Measurements from ENCODE around the gene KIF21A.

KIF21A gene

DNA sequence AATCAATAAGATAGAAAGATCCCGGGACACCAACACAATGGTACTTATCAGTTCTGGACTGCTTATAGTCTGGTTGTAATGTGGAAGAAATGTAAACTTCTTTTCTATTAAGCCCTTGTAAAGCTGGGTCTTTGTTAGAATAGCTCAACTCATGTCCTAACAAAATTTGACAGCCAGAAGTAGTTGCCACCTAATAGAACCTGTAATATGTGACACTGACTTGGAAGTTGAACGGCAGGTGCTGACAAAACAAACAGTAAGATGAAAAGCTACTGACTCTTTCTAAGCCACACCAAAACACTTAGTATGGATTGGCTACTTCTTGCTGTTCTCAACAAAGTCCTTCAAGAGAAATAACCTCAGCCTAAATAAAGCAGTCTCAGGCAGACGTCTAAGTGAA is 56.6 kb downstream of the KIF21A start:
- DNase-seq (ENCODE audit: low spot score) = no peak

DNA sequence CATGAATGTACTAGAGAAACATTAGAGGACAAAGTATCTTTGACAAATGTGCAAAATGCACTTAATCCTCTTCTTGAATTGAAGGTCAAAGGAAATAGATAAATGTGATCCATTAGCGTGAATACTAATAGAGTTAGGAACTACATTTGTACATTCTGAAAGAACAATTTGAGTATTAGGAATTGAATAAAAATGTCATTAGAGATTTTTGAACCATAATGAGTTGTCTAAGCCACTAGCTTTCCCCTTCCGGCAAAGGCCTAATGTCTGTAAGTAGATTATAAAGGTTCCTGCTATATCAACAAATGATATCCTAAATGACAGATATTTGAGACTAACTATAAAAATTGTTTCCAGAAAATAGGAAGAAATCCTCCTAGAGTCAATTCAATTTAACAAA is 59.8 kb downstream of the KIF21A start:
- no peak for DNase-seq (ENCODE audit: low spot score)

DNA sequence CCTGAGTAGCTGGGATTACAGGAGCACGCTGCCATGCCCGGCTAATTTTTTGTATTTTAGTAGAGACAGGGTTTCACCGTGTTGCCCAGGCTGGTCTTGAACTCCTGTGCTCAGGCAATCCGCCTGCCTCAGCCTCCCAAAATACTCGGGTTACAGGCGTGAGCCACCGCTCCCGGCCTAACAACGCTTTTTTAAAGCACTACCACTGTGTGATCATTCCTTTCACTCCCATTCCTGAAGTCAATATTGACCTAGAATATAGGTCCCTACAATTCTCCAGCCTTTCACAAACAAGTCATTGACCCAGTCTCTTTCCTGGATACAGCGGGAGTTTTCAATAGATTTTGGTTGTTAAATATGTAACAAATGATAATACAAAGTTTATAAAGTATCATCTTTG is 62.8 kb downstream of the KIF21A start:
- no peak for DNase-seq (ENCODE audit: low spot score)

DNA sequence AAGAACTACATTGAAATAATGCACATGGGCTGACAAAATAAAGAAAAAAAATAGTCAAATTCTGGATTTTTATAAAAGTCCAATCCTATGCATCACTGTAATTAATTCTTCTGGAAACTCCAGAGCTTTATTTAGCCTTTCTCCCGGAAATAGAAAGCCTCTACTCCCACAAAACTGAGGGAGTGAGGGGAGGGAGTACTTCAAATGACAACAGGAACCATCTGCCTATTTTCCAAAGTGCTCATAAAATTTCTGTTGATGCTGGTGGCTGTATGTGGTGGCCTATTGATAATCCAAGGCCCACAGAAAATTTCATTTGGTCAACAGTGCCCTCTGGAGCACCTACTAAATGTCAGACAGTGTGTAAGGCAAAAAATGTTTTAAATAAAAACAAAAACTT is 64.6 kb downstream of the KIF21A start:
- DNase-seq (ENCODE audit: low spot score) = no peak

DNA sequence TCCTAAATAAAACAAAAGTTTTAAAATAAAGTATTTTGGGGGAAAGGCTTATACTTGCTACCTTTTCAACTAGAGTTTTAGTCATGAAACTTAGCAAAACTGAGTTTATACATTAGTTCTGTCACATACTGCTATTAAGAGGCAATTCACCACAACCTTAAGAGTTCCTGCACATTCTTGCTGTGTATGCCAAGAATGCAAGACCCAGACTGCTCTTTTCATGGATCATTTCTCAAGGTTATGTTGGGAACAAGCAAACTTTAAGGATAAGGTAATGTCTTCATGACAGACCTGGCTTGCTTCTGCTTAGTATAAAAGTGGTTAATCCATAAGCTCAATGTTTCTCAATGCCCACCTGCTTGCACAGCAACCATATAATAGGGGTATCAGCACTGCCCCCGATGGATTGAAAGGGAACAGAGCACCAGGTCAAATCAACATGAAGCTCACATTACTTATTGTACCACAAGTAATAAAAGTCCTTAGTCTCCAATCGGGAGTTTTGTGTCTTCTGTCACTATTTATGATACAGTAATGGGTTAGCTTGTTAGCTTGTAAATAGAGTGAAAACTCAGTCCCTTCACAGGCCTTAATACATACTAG is 67.6 kb downstream of the KIF21A start:
- no peak for DNase-seq (ENCODE audit: low spot score)

DNA sequence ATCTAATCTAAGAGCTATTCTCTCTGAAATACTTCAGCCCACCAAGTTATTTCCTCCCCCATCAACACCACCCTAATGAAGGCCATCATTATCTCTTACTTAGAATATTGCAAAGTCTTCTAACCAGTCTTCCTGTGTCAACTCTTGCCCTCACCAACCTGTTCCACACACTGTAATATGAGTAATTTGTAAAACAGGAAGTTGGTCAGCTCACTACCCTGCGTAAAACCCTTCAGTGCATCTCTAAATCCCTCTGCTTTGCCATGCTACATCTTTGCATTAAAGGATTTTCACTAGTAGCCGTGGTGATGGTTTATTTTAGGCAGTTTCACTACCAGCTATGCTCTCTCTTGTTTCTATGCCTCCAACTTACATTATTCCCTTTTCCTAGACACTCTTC is 70.0 kb downstream of the KIF21A start:
- DNase-seq (ENCODE audit: low spot score) = no peak

DNA sequence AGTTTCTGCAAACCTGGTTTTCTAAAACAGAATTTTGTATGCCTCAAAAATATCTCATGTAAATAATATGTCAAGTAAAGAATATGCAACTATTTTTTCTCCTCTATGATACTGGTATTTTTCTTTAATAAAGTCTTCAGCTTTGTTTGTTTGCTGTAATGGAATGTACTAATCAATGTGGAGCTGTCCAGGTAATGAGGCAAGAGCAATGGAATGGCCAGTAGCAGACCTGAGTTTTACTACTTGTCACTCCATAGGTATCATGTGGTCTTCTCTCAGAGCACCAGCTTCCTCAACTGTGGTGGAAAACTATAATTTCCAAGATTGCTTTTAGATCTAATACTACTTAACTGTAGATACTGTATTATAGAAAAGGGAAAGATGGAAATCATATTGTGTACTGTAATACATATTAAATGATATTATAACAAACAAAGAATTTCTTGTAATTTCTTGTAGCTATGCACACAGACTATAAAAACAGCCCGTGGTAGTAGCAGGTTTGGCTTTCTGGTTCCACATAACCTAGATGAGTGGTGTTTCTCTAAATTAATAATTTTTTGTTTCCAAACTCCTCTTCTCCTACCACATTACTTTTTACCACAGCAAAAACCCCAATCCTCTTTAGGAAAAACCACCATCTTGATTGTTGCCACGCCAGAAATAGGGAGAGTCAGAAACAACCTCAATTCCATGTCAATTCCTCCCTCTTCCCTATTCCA is 70.6 kb downstream of the KIF21A start:
- DNase-seq (ENCODE audit: low spot score) = no peak

DNA sequence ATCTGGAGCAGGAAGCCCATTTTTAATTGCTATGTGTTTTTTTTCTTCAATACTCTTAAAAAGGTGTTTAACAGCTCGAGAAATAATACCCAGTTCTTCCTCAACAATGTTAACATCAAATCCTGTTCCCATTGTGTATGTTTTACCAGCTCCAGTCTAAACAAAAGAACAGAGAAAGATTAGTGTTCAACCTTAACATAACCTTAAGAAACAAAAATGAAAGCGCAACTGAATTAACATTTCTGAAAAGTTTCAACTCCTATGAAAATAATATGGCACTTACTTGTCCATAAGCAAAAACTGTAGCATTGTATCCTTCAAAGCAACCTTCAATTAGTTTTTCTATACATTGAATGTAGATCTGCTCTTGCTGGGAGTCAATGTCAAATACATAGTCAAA is 73.2 kb downstream of the KIF21A start:
- DNase-seq (ENCODE audit: low spot score) = no peak

DNA sequence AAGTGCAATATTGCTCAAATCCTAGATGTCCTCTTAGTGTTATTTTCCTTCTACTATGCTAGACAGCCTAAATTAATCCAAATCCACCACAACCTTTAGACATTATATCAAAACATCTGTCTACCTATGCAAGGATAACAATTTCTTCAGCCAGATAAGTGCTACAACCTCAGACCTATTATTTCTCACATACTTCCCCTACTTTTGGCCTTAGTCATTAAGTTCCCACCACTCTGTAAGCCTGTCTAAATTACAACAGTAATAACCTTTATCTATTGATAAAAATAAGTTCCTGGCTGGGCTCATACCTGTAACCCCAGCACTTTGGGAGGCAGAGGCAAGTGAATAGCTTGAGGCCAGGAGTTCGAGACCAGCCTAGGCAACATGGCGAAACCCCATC is 74.0 kb downstream of the KIF21A start:
- no peak for DNase-seq (ENCODE audit: low spot score)

DNA sequence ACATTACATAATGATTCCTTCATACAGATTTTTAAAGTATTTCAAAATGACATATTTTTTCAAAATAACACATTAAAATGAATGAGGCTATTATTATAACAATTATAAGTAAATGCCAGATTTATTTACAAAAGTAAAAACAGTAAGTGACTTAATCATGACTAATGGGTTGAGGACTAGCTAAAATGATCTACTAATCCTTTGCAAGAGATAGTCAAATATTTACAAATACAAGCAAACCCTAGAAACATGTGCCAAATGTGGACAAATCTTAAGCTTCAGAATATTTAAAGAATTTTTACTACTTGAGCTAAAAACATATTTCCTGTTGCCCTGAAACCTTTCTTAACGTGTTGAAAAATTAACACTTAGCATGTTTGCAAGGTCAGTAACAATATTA is 74.8 kb downstream of the KIF21A start:
- DNase-seq (ENCODE audit: low spot score) = no peak

DNA sequence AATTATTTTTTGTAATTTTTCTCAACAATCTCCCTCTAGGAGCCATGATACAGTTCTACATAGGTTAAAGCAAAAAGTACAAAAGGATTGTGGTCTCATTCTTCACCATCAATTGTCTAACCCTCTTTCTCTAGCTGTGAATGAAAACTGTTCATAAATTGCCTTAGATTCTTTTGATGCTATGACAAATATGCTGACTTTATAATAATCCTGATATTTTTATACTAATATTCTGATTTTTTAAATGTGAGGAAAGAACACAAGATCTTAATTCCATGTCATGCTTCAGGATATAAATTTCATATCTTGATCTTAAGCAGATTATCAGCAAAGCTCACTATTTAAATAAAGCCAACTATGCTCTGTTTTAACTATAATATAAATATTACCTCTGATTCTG is 75.4 kb downstream of the KIF21A start:
- no peak for DNase-seq (ENCODE audit: low spot score)

DNA sequence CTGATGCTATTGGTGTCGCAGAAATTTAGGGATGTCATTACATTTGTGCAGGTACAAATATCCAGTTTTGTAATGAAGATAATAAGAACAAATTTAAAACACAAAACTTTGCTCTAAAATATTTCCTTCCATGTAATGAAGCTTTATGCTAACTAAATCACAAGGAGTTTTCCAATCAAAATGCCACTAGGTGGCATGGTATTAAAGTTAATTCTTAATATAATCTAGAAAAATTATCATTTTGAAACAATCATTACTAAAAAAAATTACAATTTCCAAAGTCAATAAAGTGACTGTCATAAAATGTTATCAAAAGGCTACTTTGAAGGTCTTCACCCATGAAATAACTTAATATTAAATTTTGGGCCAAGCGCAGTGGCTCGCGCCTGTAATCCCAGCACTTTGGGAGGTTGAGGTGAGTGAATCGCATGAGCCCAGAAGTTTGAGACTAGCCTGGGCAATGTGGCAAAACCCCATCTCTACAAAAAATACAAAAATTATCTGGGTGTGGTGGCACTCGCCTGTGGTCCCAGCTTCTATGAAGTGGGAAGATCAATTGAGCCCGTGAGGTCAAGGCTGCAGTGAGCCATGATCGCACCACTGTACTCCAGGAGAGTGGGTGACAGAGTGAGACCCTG is 77.4 kb downstream of the KIF21A start:
- no peak for DNase-seq (ENCODE audit: low spot score)

DNA sequence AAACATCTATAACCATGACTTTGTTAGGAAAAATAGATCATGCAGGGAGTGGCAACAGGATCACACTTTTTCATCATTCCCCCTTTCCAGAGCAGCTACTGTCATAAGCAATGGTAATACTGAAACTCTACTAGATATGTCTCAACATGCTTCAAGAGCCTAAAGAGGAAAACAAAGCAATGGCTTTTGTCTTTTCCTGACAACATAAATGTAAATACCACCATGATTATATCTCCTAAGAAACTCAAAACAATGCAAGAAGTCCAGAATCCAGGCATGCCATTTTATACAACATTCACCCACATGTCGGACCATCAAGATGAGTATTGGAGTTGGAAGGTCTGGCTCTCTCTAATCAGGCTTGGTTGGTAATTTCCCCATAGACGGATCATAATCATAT is 78.7 kb downstream of the KIF21A start:
- DNase-seq (ENCODE audit: low spot score) = no peak

DNA sequence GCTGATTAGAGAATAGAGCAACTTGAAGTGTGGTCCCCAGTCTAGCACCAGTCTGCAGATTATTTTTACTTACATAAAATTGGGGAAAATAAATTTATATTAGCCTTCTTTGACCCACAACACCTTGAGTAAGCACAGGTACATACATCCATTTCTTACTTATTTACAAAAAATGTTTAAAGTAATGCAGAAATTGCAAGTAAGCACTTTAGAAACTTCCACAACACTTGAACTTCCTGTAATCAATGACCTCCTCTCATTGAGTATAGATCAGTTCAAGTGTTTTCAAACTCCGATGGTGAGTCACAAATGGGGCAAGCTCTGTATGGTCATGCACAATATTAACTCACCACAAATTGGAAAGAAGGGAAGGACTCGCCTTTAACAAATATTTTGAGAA is 83.3 kb downstream of the KIF21A start:
- no peak for DNase-seq (ENCODE audit: low spot score)

DNA sequence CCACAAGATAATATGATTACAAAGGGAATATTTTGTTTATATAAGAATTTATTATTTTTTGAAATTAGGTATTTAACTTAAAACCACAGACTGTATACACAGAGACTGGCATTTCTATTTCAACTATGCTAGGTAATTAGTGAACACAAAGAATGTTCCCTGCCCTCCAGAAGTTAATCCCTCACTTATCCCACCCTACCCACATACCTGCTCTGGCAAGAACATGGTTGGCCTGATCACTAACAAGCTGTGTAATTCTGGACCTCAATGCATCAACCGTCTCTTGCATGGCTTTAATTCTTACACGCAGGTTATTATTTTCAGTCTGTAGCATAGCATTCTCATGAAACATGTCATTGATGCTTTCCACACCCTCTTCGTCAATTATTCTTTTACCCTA is 85.9 kb downstream of the KIF21A start:
- DNase-seq (ENCODE audit: low spot score) = no peak

DNA sequence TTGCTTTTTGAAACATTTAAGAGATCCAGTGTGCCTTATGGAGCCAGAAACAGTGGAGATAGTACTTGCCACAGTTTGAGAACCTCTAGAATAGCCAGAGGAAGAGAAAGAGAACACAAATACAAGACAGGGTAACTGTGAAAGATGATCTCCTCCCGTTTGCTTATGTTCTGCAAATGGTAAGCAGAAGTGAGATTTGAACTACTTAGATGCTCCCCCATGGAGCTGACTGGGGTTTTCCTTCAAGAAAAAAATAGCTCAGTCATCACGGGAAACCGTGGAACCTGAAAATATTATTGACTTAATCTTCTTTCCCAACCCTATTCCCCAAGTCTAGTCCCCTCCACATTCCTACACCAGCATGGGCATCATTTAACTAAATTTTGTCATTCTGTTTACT is 87.1 kb downstream of the KIF21A start:
- DNase-seq (ENCODE audit: low spot score) = no peak

DNA sequence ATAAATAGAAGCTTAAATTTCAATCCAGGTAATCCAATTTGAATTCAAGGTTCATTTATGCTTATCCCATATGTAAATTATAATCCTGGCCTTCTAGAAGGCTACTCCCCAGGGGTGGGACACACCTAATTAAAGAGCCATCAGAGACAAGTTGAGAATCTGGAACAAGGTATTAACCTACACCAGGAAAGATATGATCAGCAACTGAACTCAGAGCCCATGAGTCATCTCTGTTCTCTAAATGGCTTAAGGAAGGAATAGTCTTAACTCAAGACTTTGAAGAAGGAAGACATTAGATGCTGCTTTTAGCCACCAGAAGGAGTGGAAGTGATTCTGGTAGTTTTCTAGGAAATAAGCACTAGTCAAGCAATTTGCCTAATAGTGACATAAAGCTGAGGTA is 88.0 kb downstream of the KIF21A start:
- DNase-seq (ENCODE audit: low spot score) = no peak

DNA sequence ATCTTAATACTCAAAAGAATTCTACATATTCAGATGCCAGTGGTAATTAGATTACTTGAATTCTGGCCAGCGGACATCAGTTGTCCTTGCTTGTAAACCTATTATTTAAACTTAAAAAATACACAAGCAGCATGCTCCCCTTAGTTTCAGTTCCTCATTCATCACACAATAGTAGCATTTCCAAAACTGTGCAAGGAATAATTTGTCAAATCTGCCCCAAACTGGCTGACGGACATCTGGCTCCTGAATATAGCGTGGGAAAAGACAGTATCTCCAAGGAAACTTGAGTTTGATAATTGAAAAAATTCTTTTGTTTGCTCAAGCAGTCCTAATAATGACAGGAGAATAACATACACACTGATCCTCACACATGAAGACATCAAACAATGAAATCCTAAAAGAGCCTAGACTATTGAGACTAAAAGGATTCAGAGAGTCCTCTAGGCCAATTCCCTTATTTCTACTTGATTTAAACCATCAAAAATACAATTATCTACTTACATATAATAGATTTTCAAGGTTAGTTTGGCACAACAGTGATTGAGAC is 90.4 kb downstream of the KIF21A start:
- no peak for DNase-seq (ENCODE audit: low spot score)

DNA sequence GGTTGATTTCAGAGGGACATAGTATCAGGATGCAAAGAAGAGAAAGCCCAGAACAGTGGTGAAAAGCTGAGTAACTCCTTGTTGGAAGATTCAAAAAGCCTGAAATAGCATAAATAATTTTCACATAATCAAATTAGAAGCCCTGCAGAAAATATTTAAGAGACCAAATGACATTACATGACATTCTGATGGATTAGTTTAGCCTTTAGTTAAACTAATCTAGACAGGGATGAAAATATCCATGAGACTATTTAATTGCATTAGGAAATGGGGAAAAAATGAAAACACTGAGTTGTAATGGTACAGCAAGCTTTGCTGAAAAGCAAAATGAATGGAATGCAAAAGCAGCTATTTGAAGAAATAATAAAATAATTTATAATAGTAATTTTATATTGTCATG is 91.8 kb downstream of the KIF21A start:
- DNase-seq (ENCODE audit: low spot score) = no peak

DNA sequence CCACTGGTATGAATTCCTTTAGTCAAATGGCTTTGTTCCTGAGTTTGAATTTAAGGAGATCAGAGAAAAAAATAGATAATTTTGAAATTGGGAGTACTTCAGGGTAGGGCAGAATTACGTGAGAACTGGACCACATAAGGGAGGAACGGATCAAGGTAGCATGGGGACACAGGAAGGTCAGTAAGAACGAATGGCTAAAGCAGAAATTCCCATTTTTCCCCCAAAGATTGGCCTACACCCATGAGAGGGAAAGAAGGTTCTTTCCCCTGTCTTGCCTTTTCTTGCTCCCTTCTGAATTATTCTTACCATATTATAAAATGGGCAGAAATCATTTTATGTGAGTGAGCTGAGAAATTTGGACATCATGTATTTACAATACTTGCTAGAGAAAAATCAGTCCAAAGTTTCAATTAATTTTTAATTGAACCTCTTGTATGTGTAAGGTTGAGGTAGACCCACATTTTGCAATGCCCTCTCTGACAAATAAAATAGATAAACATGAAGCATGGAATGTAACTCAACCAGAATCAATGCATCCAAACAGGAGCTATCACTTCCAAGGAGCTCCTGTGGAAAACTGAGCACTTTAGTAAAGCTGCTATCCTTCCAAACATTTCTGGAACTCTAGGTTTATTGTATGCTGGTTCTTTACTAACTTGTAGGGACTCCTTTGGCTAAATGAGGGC is 93.8 kb downstream of the KIF21A start:
- DNase-seq (ENCODE audit: low spot score) = no peak

DNA sequence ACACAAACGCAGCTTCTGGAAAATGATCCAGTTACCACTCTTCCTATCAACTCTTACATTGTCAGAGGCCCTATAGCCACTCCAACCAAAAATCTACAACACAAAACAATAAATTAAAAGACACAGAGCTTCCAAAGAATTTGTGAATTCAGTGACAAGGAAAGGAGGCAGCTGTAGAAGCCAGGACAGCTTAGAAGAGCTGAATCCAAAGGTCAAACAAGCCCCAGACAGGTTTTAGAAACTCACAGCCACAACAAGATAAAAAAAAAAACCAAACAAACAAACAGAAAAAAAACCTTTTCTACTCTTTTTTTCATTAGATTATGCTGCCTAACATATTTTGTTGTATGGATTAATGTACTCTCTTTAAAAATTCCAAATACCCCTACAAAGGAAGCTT is 94.4 kb downstream of the KIF21A start:
- DNase-seq (ENCODE audit: low spot score) = no peak

DNA sequence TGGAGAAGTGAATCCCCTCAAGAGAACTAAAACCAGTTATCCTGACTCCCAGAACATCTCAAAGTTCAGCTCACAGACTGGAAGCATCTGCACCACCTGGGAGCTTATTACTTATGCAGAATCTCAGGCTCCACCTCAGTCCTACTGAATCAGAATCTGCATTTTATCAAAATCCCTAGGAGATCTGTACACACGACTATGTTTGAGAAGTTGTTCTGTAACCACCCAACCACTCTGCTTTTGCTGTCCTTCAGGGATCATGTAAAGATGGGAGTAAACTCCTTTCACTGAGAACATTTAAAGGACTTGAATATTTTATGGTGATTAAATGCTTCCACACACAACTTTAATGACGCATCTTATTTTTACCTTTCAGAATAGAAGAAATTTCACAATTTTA is 98.0 kb downstream of the KIF21A start:
- no peak for DNase-seq (ENCODE audit: low spot score)

DNA sequence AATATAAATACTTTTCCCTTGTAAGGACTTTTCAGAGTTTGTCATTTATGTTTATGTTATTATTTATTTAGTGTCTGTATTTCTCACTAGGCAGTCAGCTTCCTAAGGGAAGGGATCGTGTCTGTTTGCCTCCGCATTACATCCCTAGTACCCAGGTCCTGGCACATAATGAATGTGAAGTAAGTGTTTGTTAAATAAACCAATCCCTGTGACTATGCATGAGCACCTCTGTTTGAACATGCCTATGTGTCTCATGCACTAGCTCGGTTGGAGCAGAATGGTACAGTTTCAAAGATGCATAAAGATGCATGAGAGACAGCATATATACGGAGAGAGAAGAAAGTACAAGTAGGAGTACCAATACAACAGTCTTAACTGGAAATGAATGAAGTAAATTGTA is 99.3 kb downstream of the KIF21A start:
- DNase-seq (ENCODE audit: low spot score) = no peak

Data from iPS-NIHi11 (cell line).